WTC11 (cell line): ENCODE measurements around the gene KDM4C. TPM values are rescaled to one million over a fixed set of nuclear protein-coding genes. Genes with fewer than 3 reads are reported as not detected.

Experiments
- ATAC-seq: fragments of 200-7000 bp; cut with Tn5 transposase; 2 replicates; pipeline ENCODE4 v1.10.0; 2021; ENCODE audit warnings: mild to moderate bottlenecking, moderate library complexity
- CTCF ChIA-PET: fragments of 300-600 bp; sonication (Branson Sonifier 250); formaldehyde crosslinking; loops from one replicate; lab custom pipeline; 2021; ENCODE audit warnings: antibody characterized with exemption; lab: Charles Lee
- POLR2A ChIA-PET: fragments of 350-600 bp; sonication (Branson Sonifier 250); formaldehyde crosslinking; loops from one replicate; lab custom pipeline; 2021; ENCODE audit warnings: antibody characterized with exemption; lab: Charles Lee
- DNase-seq: peaks from one replicate; pipeline ENCODE4 v3.0.0; 2021; ENCODE audit warnings: low spot score
- H3K27ac Mint-ChIP-seq: 2 replicates; pipeline ENCODE4 v1.8.0; 2021; ENCODE audit warnings: mixed read lengths
- H3K27me3 Mint-ChIP-seq: 2 replicates; pipeline ENCODE4 v1.8.0; 2021; ENCODE audit warnings: low read depth, mild to moderate bottlenecking, moderate library complexity, mixed read lengths
- H3K36me3 Mint-ChIP-seq: 2 replicates; pipeline ENCODE4 v1.8.0; 2021; ENCODE audit warnings: mixed read lengths
- H3K4me1 Mint-ChIP-seq: 2 replicates; pipeline ENCODE4 v1.8.0; 2022; ENCODE audit warnings: mixed read lengths
- H3K4me3 Mint-ChIP-seq: 2 replicates; pipeline ENCODE4 v1.8.0; 2021; ENCODE audit warnings: mild to moderate bottlenecking, moderate library complexity, mixed read lengths
- H3K9me3 Mint-ChIP-seq: 2 replicates; pipeline ENCODE4 v1.8.0; 2021; ENCODE audit warnings: mixed read lengths
- ATF1 ChIP-seq: sonication (generic); formaldehyde crosslinking; IDR thresholded peaks from 2 replicates; pipeline ENCODE4 v1.8.1; 2023; ENCODE audit warnings: mild to moderate bottlenecking, moderate library complexity, missing genetic modification reagents
- CBFB ChIP-seq: sonication (generic); formaldehyde crosslinking; IDR thresholded peaks from 2 replicates; pipeline ENCODE4 v1.8.1; 2022; ENCODE audit warnings: mild to moderate bottlenecking, low read depth, missing genetic modification reagents
- CREB1 ChIP-seq: sonication (generic); formaldehyde crosslinking; IDR thresholded peaks from 2 replicates; pipeline ENCODE4 v1.8.0; 2023; ENCODE audit warnings: mild to moderate bottlenecking, missing genetic modification reagents
- EMX1 ChIP-seq: fragments of 250-450 bp; sonication (Bioruptor Pico); IDR thresholded peaks from 2 replicates; pipeline ENCODE4 v1.8.0; 2021; ENCODE audit warnings: mild to moderate bottlenecking
- ESRRA ChIP-seq: sonication (generic); formaldehyde crosslinking; IDR thresholded peaks from 2 replicates; pipeline ENCODE4 v1.8.1; 2022; ENCODE audit warnings: mild to moderate bottlenecking, missing genetic modification reagents, borderline replicate concordance
- GABPB1 ChIP-seq: sonication (generic); formaldehyde crosslinking; IDR thresholded peaks from 2 replicates; pipeline ENCODE4 v1.8.1; 2023; ENCODE audit warnings: mild to moderate bottlenecking, missing genetic modification reagents
- TCF7 ChIP-seq: sonication (generic); formaldehyde crosslinking; IDR thresholded peaks from 2 replicates; pipeline ENCODE4 v1.8.0; 2022; ENCODE audit warnings: mild to moderate bottlenecking, low read depth, missing genetic modification reagents, moderate library complexity
- TEAD1 ChIP-seq: sonication (generic); formaldehyde crosslinking; IDR thresholded peaks from 2 replicates; pipeline ENCODE4 v1.8.0; 2022; ENCODE audit warnings: mild to moderate bottlenecking, missing genetic modification reagents
- TEAD4 ChIP-seq: sonication (generic); formaldehyde crosslinking; IDR thresholded peaks from 2 replicates; pipeline ENCODE4 v1.8.0; 2022; ENCODE audit warnings: mild to moderate bottlenecking, missing genetic modification reagents
- ZBTB21 ChIP-seq: sonication (generic); formaldehyde crosslinking; IDR thresholded peaks from 2 replicates; pipeline ENCODE4 v1.8.1; 2023; ENCODE audit warnings: mild to moderate bottlenecking, missing genetic modification reagents, borderline replicate concordance
- ZNF121 ChIP-seq: sonication (generic); formaldehyde crosslinking; IDR thresholded peaks from 2 replicates; pipeline ENCODE4 v1.8.0; 2023; ENCODE audit warnings: missing genetic modification reagents
- total RNA-seq: library from RNA; stranded (reverse); gene quantifications from 3 replicates; pipeline ENCODE4 v1.2.3, GENCODE V29; 2021
- TF ChIP-seq, protein P1 (sequence below): fragments of 250-450 bp; sonication (Bioruptor Pico); conservative IDR thresholded peaks from 2 replicates; pipeline ENCODE4 v1.9.0; 2021; ENCODE audit warnings: mild to moderate bottlenecking
- TF ChIP-seq, protein P2 (sequence below): sonication (generic); formaldehyde crosslinking; IDR thresholded peaks from 2 replicates; pipeline ENCODE4 v1.8.0; 2023; ENCODE audit warnings: missing genetic modification reagents
- TF ChIP-seq, protein P3 (sequence below): fragments of 250-450 bp; sonication (Bioruptor Pico); IDR thresholded peaks from 2 replicates; pipeline ENCODE4 v1.9.0; 2021; ENCODE audit warnings: mild to moderate bottlenecking
- TF ChIP-seq, protein P4 (sequence below): fragments of 250-450 bp; sonication (Bioruptor Pico); IDR thresholded peaks from 2 replicates; pipeline ENCODE4 v1.8.0; 2021; ENCODE audit warnings: mild to moderate bottlenecking
- TF ChIP-seq, protein P5 (sequence below): sonication (generic); formaldehyde crosslinking; conservative IDR thresholded peaks from 2 replicates; pipeline ENCODE4 v1.8.1; 2023; ENCODE audit warnings: mild to moderate bottlenecking, low read depth, missing genetic modification reagents, moderate library complexity
- TF ChIP-seq, protein P6 (sequence below): sonication (generic); formaldehyde crosslinking; IDR thresholded peaks from 2 replicates; pipeline ENCODE4 v1.8.0; 2022; ENCODE audit warnings: mild to moderate bottlenecking, missing genetic modification reagents

Gene KDM4C
- total RNA-seq, 1 experiment from 2014 or later = 29.2 TPM

DNA sequence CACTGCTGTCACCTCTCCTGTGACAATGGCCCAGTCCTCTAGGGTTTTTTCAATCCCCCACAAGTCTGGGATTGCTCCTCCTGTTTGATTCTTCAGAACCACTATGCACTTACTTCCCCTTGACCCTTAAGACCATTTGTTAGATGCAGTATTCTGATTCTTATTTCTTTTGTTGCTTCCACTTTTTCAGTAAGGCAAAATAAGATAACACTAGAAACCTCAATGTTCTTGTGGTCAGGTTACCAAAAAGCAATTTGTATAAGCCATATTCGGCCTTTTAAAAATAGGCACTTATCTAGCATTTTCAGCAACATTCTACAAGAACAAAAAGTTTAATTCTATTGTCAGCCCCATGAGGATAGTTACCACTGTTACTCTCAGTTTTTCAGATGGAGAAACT lies 220.0 kb downstream of the KDM4C start:
- no peaks in the 10 kb centered on the region for H3K27me3 Mint-ChIP-seq
- POLR2A ChIA-PET = no interaction called here

More for the DNA sequence above, 220.0 kb downstream of the KDM4C start:
- Mint-ChIP-seq H3K36me3 (no peaks in the 10 kb centered on the region), H3K9me3 (no peaks in the 10 kb centered on the region), H3K4me3 (no peak overlapping the region), H3K4me1 (peaks cover 7% of the 10 kb centered on the region), H3K27ac (no peak overlapping the region)
- TF ChIP-seq CBFB = no peak
- TF ChIP-seq EMX1 (CRISPR knock-in tag) = no peak
- no peak for TF ChIP-seq TEAD4 (CRISPR knock-in tag)
- TF ChIP-seq, protein P1, sequence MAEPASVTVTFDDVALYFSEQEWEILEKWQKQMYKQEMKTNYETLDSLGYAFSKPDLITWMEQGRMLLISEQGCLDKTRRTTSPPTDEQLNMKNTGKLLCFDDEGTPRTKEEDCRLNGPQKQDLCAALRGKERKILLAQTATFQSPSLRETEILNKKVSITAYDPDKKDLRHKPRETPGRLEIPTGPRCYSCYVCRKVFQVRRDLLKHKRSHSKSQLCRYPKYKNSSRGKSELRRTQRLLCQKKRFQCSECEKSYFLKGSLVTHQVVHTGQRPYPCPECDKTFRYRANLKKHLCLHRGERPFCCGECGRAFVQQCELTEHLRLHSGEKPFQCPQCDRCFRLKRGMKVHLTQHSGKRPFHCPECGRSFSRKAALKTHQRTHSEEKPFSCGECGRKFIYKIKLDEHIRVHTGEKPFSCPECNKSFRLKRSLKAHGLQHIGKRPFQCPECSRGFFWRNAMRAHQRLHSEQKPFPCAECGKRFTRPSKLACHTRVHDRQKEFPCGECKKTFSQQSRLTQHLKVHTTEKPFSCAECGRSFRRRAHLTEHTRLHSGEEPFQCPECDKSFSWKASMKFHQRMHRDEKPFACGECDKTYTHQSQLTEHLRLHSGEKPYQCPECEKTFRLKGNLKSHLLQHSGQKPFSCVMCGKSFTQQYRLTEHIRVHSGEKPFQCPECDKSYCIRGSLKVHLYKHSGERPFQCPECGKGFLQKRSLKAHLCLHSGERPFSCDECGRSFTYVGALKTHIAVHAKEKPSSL = no peak
- TF ChIP-seq TEAD1 (CRISPR knock-in tag) = no peak
- no peak for TF ChIP-seq ZNF121 (CRISPR knock-in tag)
- TF ChIP-seq, protein P2, sequence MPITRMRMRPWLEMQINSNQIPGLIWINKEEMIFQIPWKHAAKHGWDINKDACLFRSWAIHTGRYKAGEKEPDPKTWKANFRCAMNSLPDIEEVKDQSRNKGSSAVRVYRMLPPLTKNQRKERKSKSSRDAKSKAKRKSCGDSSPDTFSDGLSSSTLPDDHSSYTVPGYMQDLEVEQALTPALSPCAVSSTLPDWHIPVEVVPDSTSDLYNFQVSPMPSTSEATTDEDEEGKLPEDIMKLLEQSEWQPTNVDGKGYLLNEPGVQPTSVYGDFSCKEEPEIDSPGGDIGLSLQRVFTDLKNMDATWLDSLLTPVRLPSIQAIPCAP = no peak
- TF ChIP-seq, protein P3, sequence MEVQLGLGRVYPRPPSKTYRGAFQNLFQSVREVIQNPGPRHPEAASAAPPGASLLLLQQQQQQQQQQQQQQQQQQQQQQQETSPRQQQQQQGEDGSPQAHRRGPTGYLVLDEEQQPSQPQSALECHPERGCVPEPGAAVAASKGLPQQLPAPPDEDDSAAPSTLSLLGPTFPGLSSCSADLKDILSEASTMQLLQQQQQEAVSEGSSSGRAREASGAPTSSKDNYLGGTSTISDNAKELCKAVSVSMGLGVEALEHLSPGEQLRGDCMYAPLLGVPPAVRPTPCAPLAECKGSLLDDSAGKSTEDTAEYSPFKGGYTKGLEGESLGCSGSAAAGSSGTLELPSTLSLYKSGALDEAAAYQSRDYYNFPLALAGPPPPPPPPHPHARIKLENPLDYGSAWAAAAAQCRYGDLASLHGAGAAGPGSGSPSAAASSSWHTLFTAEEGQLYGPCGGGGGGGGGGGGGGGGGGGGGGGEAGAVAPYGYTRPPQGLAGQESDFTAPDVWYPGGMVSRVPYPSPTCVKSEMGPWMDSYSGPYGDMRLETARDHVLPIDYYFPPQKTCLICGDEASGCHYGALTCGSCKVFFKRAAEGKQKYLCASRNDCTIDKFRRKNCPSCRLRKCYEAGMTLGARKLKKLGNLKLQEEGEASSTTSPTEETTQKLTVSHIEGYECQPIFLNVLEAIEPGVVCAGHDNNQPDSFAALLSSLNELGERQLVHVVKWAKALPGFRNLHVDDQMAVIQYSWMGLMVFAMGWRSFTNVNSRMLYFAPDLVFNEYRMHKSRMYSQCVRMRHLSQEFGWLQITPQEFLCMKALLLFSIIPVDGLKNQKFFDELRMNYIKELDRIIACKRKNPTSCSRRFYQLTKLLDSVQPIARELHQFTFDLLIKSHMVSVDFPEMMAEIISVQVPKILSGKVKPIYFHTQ (CRISPR knock-in tag) = no peak
- TF ChIP-seq, protein P4, sequence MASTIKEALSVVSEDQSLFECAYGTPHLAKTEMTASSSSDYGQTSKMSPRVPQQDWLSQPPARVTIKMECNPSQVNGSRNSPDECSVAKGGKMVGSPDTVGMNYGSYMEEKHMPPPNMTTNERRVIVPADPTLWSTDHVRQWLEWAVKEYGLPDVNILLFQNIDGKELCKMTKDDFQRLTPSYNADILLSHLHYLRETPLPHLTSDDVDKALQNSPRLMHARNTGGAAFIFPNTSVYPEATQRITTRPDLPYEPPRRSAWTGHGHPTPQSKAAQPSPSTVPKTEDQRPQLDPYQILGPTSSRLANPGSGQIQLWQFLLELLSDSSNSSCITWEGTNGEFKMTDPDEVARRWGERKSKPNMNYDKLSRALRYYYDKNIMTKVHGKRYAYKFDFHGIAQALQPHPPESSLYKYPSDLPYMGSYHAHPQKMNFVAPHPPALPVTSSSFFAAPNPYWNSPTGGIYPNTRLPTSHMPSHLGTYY (CRISPR knock-in tag) = no peak
- TF ChIP-seq ZBTB21 = no peak
- TF ChIP-seq, protein P5, sequence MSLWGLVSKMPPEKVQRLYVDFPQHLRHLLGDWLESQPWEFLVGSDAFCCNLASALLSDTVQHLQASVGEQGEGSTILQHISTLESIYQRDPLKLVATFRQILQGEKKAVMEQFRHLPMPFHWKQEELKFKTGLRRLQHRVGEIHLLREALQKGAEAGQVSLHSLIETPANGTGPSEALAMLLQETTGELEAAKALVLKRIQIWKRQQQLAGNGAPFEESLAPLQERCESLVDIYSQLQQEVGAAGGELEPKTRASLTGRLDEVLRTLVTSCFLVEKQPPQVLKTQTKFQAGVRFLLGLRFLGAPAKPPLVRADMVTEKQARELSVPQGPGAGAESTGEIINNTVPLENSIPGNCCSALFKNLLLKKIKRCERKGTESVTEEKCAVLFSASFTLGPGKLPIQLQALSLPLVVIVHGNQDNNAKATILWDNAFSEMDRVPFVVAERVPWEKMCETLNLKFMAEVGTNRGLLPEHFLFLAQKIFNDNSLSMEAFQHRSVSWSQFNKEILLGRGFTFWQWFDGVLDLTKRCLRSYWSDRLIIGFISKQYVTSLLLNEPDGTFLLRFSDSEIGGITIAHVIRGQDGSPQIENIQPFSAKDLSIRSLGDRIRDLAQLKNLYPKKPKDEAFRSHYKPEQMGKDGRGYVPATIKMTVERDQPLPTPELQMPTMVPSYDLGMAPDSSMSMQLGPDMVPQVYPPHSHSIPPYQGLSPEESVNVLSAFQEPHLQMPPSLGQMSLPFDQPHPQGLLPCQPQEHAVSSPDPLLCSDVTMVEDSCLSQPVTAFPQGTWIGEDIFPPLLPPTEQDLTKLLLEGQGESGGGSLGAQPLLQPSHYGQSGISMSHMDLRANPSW (CRISPR knock-in tag) = no peak
- TF ChIP-seq GABPB1 (CRISPR knock-in tag) = no peak
- TF ChIP-seq, protein P6, sequence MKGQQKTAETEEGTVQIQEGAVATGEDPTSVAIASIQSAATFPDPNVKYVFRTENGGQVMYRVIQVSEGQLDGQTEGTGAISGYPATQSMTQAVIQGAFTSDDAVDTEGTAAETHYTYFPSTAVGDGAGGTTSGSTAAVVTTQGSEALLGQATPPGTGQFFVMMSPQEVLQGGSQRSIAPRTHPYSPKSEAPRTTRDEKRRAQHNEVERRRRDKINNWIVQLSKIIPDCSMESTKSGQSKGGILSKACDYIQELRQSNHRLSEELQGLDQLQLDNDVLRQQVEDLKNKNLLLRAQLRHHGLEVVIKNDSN (CRISPR knock-in tag) = no peak
- no peak for TF ChIP-seq ESRRA
- TF ChIP-seq ATF1 = no peak
- no peak for TF ChIP-seq TCF7 (CRISPR knock-in tag)
- TF ChIP-seq CREB1 (CRISPR knock-in tag) = no peak
- ATAC-seq = no peak
- CTCF ChIA-PET = no interaction called here
- DNase-seq = no peak
